HG02852 (cell line): ENCODE data around the gene ZCCHC8.

Experiments
- ATAC-seq: cut with Tn5 transposase; IDR thresholded peaks from one replicate; pipeline ENCODE4 v1.9.1; 2021; ENCODE audit warnings: mild to moderate bottlenecking, moderate library complexity; ENCODE audit not compliant: unreplicated experiment

The ZCCHC8 gene

DNA sequence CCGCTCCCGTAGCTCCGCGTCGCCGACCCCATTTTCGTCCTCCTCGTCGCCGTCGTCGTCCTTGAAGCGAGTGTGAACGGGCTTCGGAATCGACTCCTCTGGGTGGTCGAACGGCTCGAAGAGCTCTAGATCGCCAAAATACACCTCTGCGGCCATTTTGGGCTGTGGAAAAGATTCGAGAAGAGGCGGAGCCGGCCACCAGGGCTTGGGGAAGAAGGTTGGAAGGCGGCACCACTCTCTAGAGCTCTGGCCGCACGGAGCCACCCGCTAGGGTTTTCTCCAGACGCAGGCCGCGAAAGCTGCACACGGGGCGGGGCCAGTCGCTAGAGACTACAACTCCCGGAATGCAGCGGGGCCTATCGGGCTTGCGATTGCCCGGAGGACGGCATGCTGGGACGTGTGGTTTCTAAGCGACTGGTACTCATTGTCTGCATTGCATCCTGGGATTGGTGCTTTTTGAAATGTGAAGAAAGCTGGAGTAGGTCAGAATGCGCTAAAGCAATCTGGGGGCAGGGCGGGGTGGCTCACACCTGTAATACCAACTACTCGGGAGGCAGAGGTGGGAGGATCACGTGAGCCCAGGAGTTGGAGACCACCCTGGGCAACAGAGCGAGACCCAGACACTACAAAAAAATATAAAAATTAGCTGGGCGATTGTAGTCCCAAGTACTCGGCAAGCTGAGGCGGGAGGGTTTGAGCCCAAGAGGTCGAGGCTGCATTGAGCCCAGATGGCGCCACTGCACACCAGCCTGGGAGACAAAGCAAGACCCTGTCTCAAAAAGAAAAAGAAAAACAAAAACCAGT, at the start of gene ZCCHC8:
Gene ZCCHC8 (minus strand): TSS at position 248 of the 804 bp plus-strand sequence. CDS start 92 bp downstream, at position 156.
- ATAC-seq = peak; percentile 89

DNA sequence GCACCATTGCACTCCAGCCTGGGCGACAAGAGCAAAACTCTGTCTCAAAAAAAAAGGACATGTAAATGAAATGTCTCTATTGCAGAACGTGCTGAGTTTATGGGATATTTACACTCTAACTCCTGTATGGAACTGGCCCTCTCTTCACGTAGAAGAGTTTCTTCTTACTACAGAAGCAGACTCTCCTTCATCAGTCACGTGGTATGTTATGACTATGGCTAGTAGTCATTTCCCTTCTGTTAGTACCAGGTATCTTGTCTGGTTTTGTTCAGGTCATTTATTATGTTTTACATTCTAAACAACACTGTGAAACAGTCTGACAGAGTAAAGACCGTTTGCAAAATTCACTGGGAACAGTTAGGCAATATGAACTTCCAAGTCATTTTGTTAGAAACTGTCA, 46.6 kb upstream of the ZCCHC8 start:
- ATAC-seq = no peak

GRCh38 chr12:122545855-122546254, 45.1 kb upstream of the ZCCHC8 start:
- ATAC-seq = no peak

- ATAC-seq = no peak
Measured at GRCh38 chr12:122544537-122544936, 43.8 kb upstream of the ZCCHC8 start.

DNA sequence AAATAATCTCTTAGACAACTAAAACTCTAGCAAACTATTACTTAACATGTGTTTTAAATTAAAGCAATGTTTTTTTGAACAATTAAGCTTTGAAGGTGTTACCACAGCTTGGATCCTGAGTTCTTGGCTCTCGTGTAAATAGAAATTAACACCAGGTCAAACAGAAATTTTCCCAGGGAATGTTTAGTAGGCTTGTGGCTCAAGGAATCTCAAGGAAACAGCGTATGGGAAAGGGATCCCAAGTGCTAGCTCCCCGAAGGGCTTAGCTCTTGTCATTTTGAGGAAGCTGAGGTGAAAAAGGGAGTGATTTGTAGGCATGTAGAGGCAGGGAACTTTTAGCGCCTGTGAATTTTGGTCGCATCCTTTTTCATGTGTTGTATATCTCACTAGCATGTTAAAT, 37.8 kb upstream of the ZCCHC8 start:
- ATAC-seq = no peak

GRCh38 chr12:122537021-122537420, 36.3 kb upstream of the ZCCHC8 start:
- ATAC-seq = no peak

- ATAC-seq = no peak
Measured at GRCh38 chr12:122533856-122534255, 33.1 kb upstream of the ZCCHC8 start.

GRCh38 chr12:122528992-122529391, 28.3 kb upstream of the ZCCHC8 start:
- ATAC-seq = no peak

DNA sequence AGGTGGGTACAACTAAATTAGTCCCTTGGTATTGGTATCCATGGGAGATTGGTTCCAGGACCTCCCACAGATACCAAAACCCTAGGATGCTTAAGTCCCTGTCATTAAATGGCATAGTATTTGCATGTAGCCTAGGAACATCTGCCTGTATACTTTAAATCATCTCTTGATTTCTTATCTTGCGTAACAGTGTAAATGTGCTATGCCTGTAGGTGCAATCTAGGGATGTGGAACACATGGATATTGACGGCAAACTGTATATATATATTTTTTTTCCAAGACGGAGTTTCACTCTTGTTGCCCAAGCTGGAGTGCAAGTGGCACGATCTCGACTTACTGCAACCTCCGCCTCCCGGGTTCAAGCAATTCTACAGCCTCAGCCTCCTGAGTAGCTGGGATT, 27.9 kb upstream of the ZCCHC8 start:
- ATAC-seq = no peak

- ATAC-seq = no peak
Measured at GRCh38 chr12:122527478-122527944, 26.8 kb upstream of the ZCCHC8 start.

DNA sequence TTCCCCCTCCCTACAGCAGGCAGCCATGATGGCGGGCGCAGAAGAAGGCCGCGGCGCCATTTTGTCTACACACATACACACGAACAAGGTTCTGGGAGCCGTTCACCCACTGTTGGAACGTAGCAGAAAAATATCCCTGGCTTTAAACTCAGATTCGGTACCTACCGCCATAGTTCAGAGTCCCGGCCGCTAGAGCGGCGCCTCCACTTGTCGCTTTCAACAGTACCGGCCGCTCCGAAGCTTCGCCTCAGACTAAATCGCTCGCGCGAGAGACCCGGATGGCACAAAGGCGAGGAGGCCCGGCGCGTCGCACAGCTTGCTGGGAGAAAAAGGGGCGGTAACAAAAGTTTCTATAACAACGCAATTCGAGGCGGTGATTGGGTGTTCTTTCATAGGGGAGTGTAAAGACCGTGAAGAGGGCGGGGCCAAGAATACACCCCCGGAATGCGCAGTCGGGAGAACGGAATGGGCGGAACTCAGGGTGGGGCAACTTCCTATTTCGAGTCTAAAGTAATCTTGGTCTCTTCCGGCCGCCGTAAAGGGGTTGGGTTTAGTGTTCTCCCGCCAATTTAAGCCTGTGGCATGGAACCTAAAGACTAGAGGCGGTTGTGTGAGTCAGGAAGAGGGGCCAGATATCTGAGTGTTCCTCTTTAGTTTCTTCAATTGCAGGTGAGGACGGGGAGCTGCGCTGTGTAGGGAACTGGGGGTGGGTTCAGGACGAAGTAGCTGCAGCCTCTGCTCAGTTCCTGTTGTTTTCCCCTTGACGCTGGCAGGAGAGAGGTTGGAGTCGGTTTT, 26.1 kb upstream of the ZCCHC8 start, which contains the start of the genes KNTC1 and RSRC2:
Gene KNTC1 (plus strand): TSS at position 567 of the 795 bp plus-strand sequence. CDS start 2,815 bp downstream, outside the sequence.
Gene RSRC2 (minus strand): TSS at position 254 of the 795 bp plus-strand sequence. CDS start 83 bp downstream, at position 171.
- ATAC-seq = peak; percentile 93

- no peak for ATAC-seq
Measured at GRCh38 chr12:122523846-122524718, 23.4 kb upstream of the ZCCHC8 start.

GRCh38 chr12:122523280-122523679, 22.5 kb upstream of the ZCCHC8 start:
- no peak for ATAC-seq

- no peak for ATAC-seq
Measured at GRCh38 chr12:122520676-122521075, 19.9 kb upstream of the ZCCHC8 start.

GRCh38 chr12:122519418-122519817, 18.7 kb upstream of the ZCCHC8 start:
- no peak for ATAC-seq

DNA sequence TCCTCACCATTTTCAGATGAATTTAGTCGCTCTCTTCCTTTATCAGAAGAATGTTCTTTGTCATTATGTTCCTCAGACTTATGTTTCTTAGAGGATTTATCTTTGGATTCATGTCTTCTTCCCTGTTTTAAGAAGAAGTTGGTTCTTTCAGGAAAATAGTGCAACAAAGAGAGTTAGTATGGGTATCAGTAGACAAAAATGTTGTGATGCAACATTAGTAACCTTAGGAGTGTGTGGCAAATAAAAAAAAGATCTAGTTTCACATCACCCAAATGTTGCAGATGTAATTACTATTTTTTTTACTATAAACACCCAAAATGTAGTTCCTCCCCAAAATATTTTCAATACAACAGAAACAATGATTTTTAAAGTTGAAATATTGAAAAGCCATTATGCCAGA, 18.2 kb upstream of the ZCCHC8 start:
- ATAC-seq = no peak

DNA sequence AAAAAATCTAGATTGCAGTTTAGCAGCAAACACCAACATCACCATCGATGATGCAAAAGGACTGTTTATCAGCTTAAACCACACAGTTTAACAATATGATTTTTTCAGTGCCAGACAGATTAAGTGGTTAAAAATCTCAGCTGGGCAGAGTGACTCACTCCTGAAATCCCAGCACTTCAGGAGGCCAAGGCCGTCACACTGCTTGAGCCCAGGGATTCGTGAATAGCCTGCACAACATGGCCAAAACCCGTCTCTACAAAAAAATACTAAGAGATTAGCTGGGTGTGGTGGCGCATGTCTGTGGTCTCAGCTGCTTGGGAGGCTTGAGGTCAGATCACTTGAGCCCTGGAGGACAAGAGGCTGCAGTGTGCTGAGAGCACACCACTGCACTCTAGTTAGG, 17.1 kb upstream of the ZCCHC8 start:
- no peak for ATAC-seq

DNA sequence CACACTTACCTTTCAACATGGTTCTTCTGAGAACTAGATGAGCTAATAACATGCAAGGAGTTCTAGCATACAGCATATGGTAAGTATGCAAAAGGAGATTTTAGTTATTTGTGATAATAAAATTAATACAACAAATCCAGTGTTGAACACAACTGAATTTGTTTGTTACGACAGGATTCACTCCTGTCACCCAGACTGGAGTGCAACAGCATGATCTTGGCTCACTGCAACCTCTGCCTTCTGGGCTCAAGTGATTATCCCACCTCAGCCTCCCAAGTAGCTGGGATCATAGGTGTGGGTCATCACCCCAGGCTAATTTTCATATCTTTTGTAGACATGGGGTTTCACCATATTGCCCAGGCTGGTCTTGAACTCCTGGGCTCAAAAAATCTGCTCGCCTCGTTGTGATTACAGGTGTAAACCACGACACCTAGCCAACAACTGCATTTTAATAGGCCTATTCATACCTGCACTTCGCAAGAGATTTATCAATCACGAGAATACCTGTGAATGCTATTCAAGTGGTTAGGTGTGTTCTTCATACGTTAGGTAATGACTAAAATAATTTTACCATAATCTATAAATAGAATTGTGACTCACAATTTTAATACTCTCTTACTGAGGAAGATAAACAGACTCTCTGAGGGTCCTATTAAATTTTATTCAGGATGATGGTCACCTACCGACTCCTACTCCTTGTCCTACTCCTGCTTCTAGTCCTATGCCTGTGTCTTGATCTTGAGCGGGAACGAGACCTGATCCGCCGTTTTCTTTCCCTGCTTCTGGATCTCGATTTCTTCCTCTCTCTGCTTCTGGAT, 16.0 kb upstream of the ZCCHC8 start:
- ATAC-seq = no peak

DNA sequence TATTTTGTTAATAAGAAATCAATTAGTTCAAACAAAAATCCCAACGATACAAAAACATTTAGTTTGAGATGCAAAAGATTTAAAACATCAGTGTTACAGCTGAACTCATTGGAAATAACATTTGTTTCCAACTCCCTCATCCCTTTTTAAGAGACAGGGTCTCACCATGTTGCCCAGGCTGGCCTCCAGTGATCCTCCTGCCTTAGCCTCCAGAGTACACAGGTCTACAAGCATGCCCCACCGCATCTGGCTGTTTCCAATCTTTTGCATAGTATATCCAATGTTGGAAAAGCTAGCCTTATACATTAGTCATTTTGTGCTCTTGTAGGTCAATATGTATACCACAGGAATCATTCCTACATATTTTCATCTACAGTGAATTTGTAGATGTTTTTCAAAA, 14.5 kb upstream of the ZCCHC8 start:
- no peak for ATAC-seq

DNA sequence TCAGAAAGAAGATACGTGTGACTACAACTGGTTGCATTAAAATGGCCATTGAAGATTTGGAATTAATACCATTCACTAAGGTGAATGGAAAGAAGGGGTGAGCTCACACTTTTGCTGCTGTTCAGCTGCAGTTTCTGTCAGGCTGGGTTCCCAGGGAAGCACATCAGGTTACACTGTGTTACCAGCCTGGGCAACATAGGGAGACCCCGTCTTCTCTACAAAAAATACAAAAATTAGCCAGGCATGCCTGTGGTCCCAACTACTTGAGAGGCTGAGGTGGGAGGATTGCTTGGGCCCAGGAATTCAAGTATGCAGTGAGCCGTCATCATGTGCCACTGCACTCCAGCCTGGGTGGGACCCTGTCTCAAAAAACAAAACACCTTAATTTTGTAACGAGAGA, 12.9 kb upstream of the ZCCHC8 start:
- ATAC-seq = no peak
